RWPE2 (cell line): ENCODE measurements around the gene ZBTB5.

Experiments
- ATAC-seq: fragments of 200-7000 bp; cut with Tn5 transposase; 3 replicates; pipeline ENCODE4 v1.9.1; 2021; ENCODE audit warnings: low read depth
- DNase-seq: peaks from one replicate; pipeline ENCODE4 v3.0.0-alpha.2; 2020; ENCODE audit warnings: low spot score
- H3K27ac ChIP-seq: fragments of 450-650 bp; 2 replicates; pipeline ENCODE4 v1.5.1; 2017; ENCODE audit warnings: mild to moderate bottlenecking; ENCODE audit not compliant: poor library complexity, severe bottlenecking
- H3K27me3 ChIP-seq: fragments of 250-450 bp; sonication (Bioruptor Pico); 2 replicates; pipeline ENCODE4 v1.5.1; 2021; ENCODE audit warnings: mild to moderate bottlenecking, moderate library complexity; ENCODE audit not compliant: insufficient read depth, poor library complexity, severe bottlenecking
- H3K36me3 ChIP-seq: fragments of 250-450 bp; sonication (Bioruptor Pico); 2 replicates; pipeline ENCODE4 v1.5.1; 2020; ENCODE audit warnings: low read depth, mild to moderate bottlenecking, moderate library complexity
- H3K4me1 ChIP-seq: fragments of 250-450 bp; sonication (Bioruptor Pico); 2 replicates; pipeline ENCODE4 v1.5.1; 2021; ENCODE audit warnings: mild to moderate bottlenecking, moderate library complexity; ENCODE audit not compliant: insufficient read depth, poor library complexity, severe bottlenecking
- H3K4me3 ChIP-seq: fragments of 250-450 bp; sonication (Bioruptor Pico); 2 replicates; pipeline ENCODE4 v1.5.1; 2021; ENCODE audit warnings: mild to moderate bottlenecking, moderate library complexity; ENCODE audit not compliant: severe bottlenecking
- H3K9me3 ChIP-seq: fragments of 250-450 bp; sonication (Bioruptor Pico); 2 replicates; pipeline ENCODE4 v1.5.1; 2021; ENCODE audit warnings: mild to moderate bottlenecking, moderate library complexity; ENCODE audit not compliant: severe bottlenecking
- TF ChIP-seq, protein P1 (sequence below): fragments of 450-650 bp; IDR thresholded peaks from one replicate; pipeline ENCODE4 v1.5.1; 2017; ENCODE audit warnings: mild to moderate bottlenecking, moderate library complexity; ENCODE audit not compliant: poor library complexity, severe bottlenecking

Gene ZBTB5

GRCh38 chr9:37498457-37498856 is 33.2 kb upstream of the ZBTB5 start:
- Histone ChIP-seq H3K4me3 (no peak overlapping the region), H3K36me3 (peaks cover 93% of the 10 kb centered on the region), H3K4me1 (no peaks in the 10 kb centered on the region), H3K27ac (no peak overlapping the region), H3K9me3 (no peaks in the 10 kb centered on the region), H3K27me3 (no peaks in the 10 kb centered on the region)
- ATAC-seq (no peak), DNase-seq (no peak)
- TF ChIP-seq, protein P1, sequence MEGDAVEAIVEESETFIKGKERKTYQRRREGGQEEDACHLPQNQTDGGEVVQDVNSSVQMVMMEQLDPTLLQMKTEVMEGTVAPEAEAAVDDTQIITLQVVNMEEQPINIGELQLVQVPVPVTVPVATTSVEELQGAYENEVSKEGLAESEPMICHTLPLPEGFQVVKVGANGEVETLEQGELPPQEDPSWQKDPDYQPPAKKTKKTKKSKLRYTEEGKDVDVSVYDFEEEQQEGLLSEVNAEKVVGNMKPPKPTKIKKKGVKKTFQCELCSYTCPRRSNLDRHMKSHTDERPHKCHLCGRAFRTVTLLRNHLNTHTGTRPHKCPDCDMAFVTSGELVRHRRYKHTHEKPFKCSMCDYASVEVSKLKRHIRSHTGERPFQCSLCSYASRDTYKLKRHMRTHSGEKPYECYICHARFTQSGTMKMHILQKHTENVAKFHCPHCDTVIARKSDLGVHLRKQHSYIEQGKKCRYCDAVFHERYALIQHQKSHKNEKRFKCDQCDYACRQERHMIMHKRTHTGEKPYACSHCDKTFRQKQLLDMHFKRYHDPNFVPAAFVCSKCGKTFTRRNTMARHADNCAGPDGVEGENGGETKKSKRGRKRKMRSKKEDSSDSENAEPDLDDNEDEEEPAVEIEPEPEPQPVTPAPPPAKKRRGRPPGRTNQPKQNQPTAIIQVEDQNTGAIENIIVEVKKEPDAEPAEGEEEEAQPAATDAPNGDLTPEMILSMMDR, result no peak

- Histone ChIP-seq H3K27me3 (no peaks in the 10 kb centered on the region), H3K36me3 (peaks cover 93% of the 10 kb centered on the region), H3K27ac (no peak overlapping the region), H3K4me1 (no peaks in the 10 kb centered on the region), H3K4me3 (no peak overlapping the region), H3K9me3 (no peaks in the 10 kb centered on the region)
- no peak for DNase-seq
- TF ChIP-seq, protein P1, result no peak
- no peak for ATAC-seq
Measured at GRCh38 chr9:37497320-37497719, 32.1 kb upstream of the ZBTB5 start.

DNA sequence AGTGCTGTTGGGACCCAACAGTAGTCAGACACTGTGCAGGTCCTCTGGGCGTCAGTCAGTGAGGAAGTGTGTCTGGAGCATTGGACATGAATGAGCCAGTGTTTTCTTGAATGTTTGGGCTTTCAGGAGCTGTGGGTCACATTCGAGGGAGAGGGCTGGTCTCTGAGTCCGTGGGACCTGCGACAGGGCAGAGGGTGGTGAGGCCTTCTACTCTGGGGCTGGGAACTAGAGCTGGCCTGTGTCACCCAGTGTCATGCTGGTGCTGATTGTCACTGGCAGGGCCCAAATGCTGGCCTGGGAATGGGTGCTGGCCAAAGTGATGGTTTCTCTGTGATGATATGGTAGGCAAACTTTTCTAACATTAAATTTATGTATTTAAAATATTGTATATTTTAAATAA is 30.8 kb upstream of the ZBTB5 start:
- no peak for ATAC-seq
- H3K4me1 ChIP-seq, result no peaks in the 10 kb centered on the region
- no peak overlapping the region for H3K4me3 ChIP-seq
- H3K36me3 ChIP-seq, result peaks cover 93% of the 10 kb centered on the region
- TF ChIP-seq, protein P1, result no peak
- no peaks in the 10 kb centered on the region for H3K27me3 ChIP-seq
- H3K27ac ChIP-seq, result no peak overlapping the region
- no peaks in the 10 kb centered on the region for H3K9me3 ChIP-seq
- no peak for DNase-seq

GRCh38 chr9:37495571-37495970 is 30.3 kb upstream of the ZBTB5 start:
- no peak for DNase-seq
- H3K4me3 ChIP-seq, result no peak overlapping the region
- peaks cover 93% of the 10 kb centered on the region for H3K36me3 ChIP-seq
- TF ChIP-seq, protein P1, result no peak
- H3K9me3 ChIP-seq, result no peaks in the 10 kb centered on the region
- no peak for ATAC-seq
- H3K27ac ChIP-seq, result no peak overlapping the region
- no peaks in the 10 kb centered on the region for H3K4me1 ChIP-seq
- H3K27me3 ChIP-seq, result no peaks in the 10 kb centered on the region

- H3K9me3 ChIP-seq, result no peaks in the 10 kb centered on the region
- H3K36me3 ChIP-seq, result peaks cover 90% of the 10 kb centered on the region
- TF ChIP-seq, protein P1, result no peak
- ATAC-seq (no peak), DNase-seq (no peak)
- H3K4me1 ChIP-seq, result no peaks in the 10 kb centered on the region
- no peaks in the 10 kb centered on the region for H3K27me3 ChIP-seq
- no peak overlapping the region for H3K27ac ChIP-seq
- no peak overlapping the region for H3K4me3 ChIP-seq
Measured at GRCh38 chr9:37491939-37492338, 26.7 kb upstream of the ZBTB5 start.
